Peyer's patch (tissue), 4 donors: Measurements from ENCODE around the gene PSAPL1. TPM values are rescaled to one million over a fixed set of nuclear protein-coding genes. Genes with fewer than 3 reads are reported as not detected.

Source experiments
- DNase-seq, 3 donors: peaks; one replicate each; pipeline ENCODE4 v3.0.0-alpha.2; 2017 to 2019
- H3K27ac ChIP-seq, 4 donors: fragments of 200-600 bp; sonication (generic); one replicate each; pipeline ENCODE4 v1.5.1; 2016 to 2019
- H3K27me3 ChIP-seq, 2 donors: fragments of 200-600 bp; sonication (generic); one replicate each; pipeline ENCODE4 v1.5.1; 2019
- H3K36me3 ChIP-seq, 3 donors: fragments of 200-600 bp; sonication (generic); one replicate each; pipeline ENCODE4 v1.5.1; 2016 to 2019
- H3K4me1 ChIP-seq, 4 donors: fragments of 200-600 bp; sonication (generic); one replicate each; pipeline ENCODE4 v1.5.1; 2016 to 2019
- H3K4me3 ChIP-seq, 4 donors: fragments of 200-600 bp; sonication (generic); 1 replicate in 3 of 4; 2 replicates in 1 of 4; pipeline ENCODE4 v1.5.1; 2016 to 2019; ENCODE audit warnings: mild to moderate bottlenecking in 1 of 4
- H3K9me3 ChIP-seq, 4 donors: fragments of 200-600 bp; sonication (generic); one replicate each; pipeline ENCODE4 v1.5.1; 2016 to 2019; ENCODE audit warnings: mild to moderate bottlenecking in 1 of 4
- CTCF ChIP-seq, 6 experiments: fragments of 450-650 bp in 4 of 6; fragments of 200-600 bp in 2 of 6; sonication (generic) in 1 of 6; IDR thresholded peaks; one replicate each; pipeline ENCODE4 v1.5.1; 2017 to 2019; ENCODE audit warnings: antibody characterized with exemption in 6 of 6, mild to moderate bottlenecking in 3 of 6, moderate library complexity in 1 of 6
- POLR2A ChIP-seq, 2 donors: fragments of 450-650 bp; IDR thresholded peaks; one replicate each; pipeline ENCODE4 v1.5.1; 2017; ENCODE audit warnings: antibody characterized with exemption in 2 of 2, mild to moderate bottlenecking in 2 of 2, moderate library complexity in 2 of 2
- total RNA-seq, 4 donors: library from RNA; depleted of rRNA; stranded (reverse); fragments of >200 nt; gene quantifications; one replicate each; pipeline ENCODE4 v1.1.0, GENCODE V29; 2016

Gene PSAPL1
- total RNA-seq, 4 donors from 2014 or later = not detected

GRCh38 chr4:7476820-7477219 is 42.1 kb upstream of the PSAPL1 start:
- Histone ChIP-seq H3K4me3 (no peak overlapping the region), H3K36me3 (no peaks in the 10 kb centered on the region), H3K9me3 (no peaks in the 10 kb centered on the region), H3K4me1 (no peaks in the 10 kb centered on the region), H3K27ac (no peak overlapping the region), H3K27me3 (no peaks in the 10 kb centered on the region)
- DNase-seq = no peak
- no peak for TF ChIP-seq CTCF (IDR thresholded peaks at IDR 0.05)
- no peak for TF ChIP-seq POLR2A (IDR thresholded peaks at IDR 0.05)

- Histone ChIP-seq H3K27ac (no peak overlapping the region), H3K9me3 (no peaks in the 10 kb centered on the region), H3K27me3 (no peaks in the 10 kb centered on the region), H3K36me3 (no peaks in the 10 kb centered on the region), H3K4me3 (no peak overlapping the region), H3K4me1 (no peaks in the 10 kb centered on the region)
- TF ChIP-seq CTCF (IDR thresholded peaks at IDR 0.05) = no peak
- TF ChIP-seq POLR2A (IDR thresholded peaks at IDR 0.05) = no peak
- DNase-seq = no peak
Observed at GRCh38 chr4:7475207-7475606, 40.5 kb upstream of the PSAPL1 start.

GRCh38 chr4:7474320-7474719 is 39.6 kb upstream of the PSAPL1 start:
- Histone ChIP-seq H3K27ac (no peak overlapping the region), H3K36me3 (no peaks in the 10 kb centered on the region), H3K9me3 (no peaks in the 10 kb centered on the region), H3K27me3 (no peaks in the 10 kb centered on the region), H3K4me3 (no peak overlapping the region), H3K4me1 (no peaks in the 10 kb centered on the region)
- DNase-seq = no peak
- TF ChIP-seq POLR2A (IDR thresholded peaks at IDR 0.05) = no peak
- no peak for TF ChIP-seq CTCF (IDR thresholded peaks at IDR 0.05)

- TF ChIP-seq CTCF (IDR thresholded peaks at IDR 0.05) = no peak
- no peak for TF ChIP-seq POLR2A (IDR thresholded peaks at IDR 0.05)
- Histone ChIP-seq H3K4me1 (no peaks in the 10 kb centered on the region), H3K27ac (no peak overlapping the region), H3K9me3 (no peaks in the 10 kb centered on the region), H3K36me3 (no peaks in the 10 kb centered on the region), H3K27me3 (no peaks in the 10 kb centered on the region), H3K4me3 (no peak overlapping the region)
- no peak for DNase-seq
Observed at GRCh38 chr4:7473081-7473480, 38.4 kb upstream of the PSAPL1 start.

- DNase-seq = no peak
- TF ChIP-seq CTCF (IDR thresholded peaks at IDR 0.05) (no peak), POLR2A (IDR thresholded peaks at IDR 0.05) (no peak)
Observed at GRCh38 chr4:7472442-7473013, 37.8 kb upstream of the PSAPL1 start.

More at GRCh38 chr4:7472442-7473013, 37.8 kb upstream of the PSAPL1 start:
- Histone ChIP-seq H3K9me3 (no peaks in the 10 kb centered on the region), H3K36me3 (no peaks in the 10 kb centered on the region), H3K27me3 (no peaks in the 10 kb centered on the region), H3K4me1 (no peaks in the 10 kb centered on the region), H3K27ac (no peak overlapping the region), H3K4me3 (no peak overlapping the region)
